ENCODE results near the gene POLR3K. TPM values are rescaled to one million over a fixed set of nuclear protein-coding genes. Genes with fewer than 3 reads are reported as not detected.
"Not testable (repeated sequence)": the region's sequence is repeated elsewhere in the genome, so short reads cannot be mapped to it uniquely, and the experiment has no call there.

The POLR3K gene
- total and polyA plus RNA-seq, 9 donors: 2.7 to 9.8 (median 8.0) TPM

DNA sequence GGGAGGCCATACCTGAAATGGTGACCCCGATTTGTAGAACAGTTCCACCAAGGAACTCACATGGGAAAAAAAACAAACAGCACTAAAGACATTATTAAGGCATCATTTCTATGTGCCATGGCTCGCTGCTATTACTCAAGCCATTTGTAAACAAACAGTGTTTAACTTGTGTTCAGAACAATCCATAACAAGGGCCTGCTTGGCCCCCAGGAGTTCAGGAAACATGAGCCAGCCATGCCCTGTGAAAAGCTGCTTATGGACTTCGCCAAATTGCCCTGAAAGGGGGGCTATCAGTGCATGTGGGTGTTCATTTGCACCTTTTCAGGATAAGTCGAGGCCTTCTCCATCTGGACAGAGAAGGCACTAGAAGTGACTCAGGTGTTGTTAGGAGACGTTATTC, 8.0 kb downstream of the POLR3K start:
- Histone ChIP-seq H3K4me1 (ENCODE audit: control insufficient read depth, insufficient read depth, low read length) (no peaks in the 10 kb centered on the region), H3K4me3 (ENCODE audit: low read length) (no peak overlapping the region), H3K27me3 (ENCODE audit: control insufficient read depth, insufficient read depth, low read length) (no peaks in the 10 kb centered on the region), H3K27ac (ENCODE audit: low read length) (no peak overlapping the region), H3K36me3 (ENCODE audit: control insufficient read depth, insufficient read depth, low read length) (peaks cover 21% of the 10 kb centered on the region), H3K9me3 (replicated peaks; ENCODE audit: control insufficient read depth, low read depth, low read length) (no peaks in the 10 kb centered on the region)
- DNase-seq: no peak
- WGBS (ENCODE audit: insufficient coverage): 89% methylated on average over 5 of the region's 5 CpGs

DNA sequence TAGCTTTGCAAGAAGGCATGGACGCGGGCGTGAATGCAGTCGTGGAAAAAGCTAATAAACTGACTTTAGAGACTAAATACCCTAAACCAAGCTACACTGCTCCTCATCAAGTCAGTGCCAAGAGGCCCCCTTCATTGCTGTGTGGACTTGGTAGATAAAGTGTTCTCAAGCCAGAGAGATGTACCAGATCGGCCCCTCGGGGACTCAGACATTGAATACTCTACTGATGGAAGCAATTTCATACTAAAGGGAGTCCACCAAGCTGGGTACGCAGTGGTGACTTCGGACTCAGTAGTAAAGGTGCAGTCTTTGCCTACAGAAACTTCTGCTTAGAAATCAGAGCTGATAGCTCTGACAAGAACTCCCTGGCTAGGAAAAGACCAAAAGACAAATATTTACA, 8.8 kb downstream of the POLR3K start:
- Histone ChIP-seq H3K27me3 (ENCODE audit: control insufficient read depth, insufficient read depth, low read length) (no peaks in the 10 kb centered on the region), H3K36me3 (ENCODE audit: control insufficient read depth, insufficient read depth, low read length) (peaks cover 21% of the 10 kb centered on the region), H3K4me1 (ENCODE audit: control insufficient read depth, insufficient read depth, low read length) (no peaks in the 10 kb centered on the region), H3K9me3 (replicated peaks; ENCODE audit: control insufficient read depth, low read depth, low read length) (no peaks in the 10 kb centered on the region), H3K4me3 (ENCODE audit: low read length) (no peak overlapping the region), H3K27ac (ENCODE audit: low read length) (no peak overlapping the region)
- DNase-seq: no peak
- 92% methylated on average over 2 of the region's 8 CpGs for WGBS (ENCODE audit: insufficient coverage)

DNA sequence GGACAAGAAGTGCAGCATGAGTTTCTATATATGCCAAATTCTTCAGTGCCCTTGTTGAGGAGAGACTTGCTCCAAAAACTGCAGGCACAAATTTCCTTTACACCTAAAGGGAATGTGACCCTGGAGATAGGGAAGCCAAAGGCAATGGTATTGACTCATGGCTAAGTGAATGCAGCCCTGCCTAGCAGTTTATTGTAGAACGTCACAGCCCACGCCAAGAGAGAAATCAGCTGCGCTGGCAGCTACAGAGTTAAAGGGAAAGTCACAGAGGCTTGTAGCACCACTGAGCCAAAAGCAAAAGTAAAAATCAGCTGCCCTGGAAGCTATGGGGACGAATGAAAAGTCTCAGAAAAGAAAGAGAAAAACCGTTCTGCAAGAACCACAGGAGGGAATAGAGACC, 10.1 kb downstream of the POLR3K start:
- Histone ChIP-seq H3K4me3 (ENCODE audit: low read length) (no peak overlapping the region), H3K27me3 (ENCODE audit: control insufficient read depth, insufficient read depth, low read length) (no peaks in the 10 kb centered on the region), H3K36me3 (ENCODE audit: control insufficient read depth, insufficient read depth, low read length) (peaks cover 20% of the 10 kb centered on the region), H3K27ac (ENCODE audit: low read length) (no peak overlapping the region), H3K9me3 (replicated peaks; ENCODE audit: control insufficient read depth, low read depth, low read length) (no peaks in the 10 kb centered on the region), H3K4me1 (ENCODE audit: control insufficient read depth, insufficient read depth, low read length) (no peaks in the 10 kb centered on the region)
- DNase-seq: no peak
- WGBS (ENCODE audit: insufficient coverage): 58% methylated on average over 3 of the region's 5 CpGs

DNA sequence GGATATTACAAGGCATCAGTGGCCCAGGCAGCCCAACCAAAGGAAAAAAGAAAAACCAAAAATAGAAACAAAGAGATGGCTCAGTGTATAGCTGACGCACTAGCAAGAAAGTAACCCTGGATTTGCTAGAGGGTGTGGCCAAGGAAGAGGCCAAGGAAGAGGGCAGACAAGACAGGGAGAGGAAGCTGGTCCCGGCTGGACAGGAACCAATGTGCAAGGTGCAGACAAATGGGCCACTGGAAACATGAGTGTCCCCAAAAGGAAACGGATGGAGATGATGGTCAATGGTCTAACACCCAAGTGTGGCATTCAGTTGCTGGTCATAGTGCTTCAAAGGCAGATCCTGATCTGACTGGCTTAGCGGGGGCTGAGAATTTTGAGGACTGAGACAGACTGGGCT, 10.7 kb downstream of the POLR3K start:
- no peak for DNase-seq
- 78% methylated on average over 3 of the region's 4 CpGs for WGBS (ENCODE audit: insufficient coverage)

GRCh38 chr16:42069-42457, 11.3 kb downstream of the POLR3K start:
- Histone ChIP-seq H3K9me3 (replicated peaks; ENCODE audit: control insufficient read depth, low read depth, low read length) (no peaks in the 10 kb centered on the region), H3K4me1 (ENCODE audit: control insufficient read depth, insufficient read depth, low read length) (no peaks in the 10 kb centered on the region), H3K36me3 (ENCODE audit: control insufficient read depth, insufficient read depth, low read length) (peaks cover 13% of the 10 kb centered on the region), H3K27ac (ENCODE audit: low read length) (no peak overlapping the region), H3K4me3 (ENCODE audit: low read length) (no peak overlapping the region), H3K27me3 (ENCODE audit: control insufficient read depth, insufficient read depth, low read length) (no peaks in the 10 kb centered on the region)
- 90% methylated on average over 11 of the region's 11 CpGs for WGBS (ENCODE audit: insufficient coverage)
- DNase-seq: no peak

More for the DNA sequence above, 10.7 kb downstream of the POLR3K start:
- Histone ChIP-seq H3K4me3 (ENCODE audit: low read length) (no peak overlapping the region), H3K36me3 (ENCODE audit: control insufficient read depth, insufficient read depth, low read length) (peaks cover 17% of the 10 kb centered on the region), H3K27me3 (ENCODE audit: control insufficient read depth, insufficient read depth, low read length) (no peaks in the 10 kb centered on the region), H3K9me3 (replicated peaks; ENCODE audit: control insufficient read depth, low read depth, low read length) (no peaks in the 10 kb centered on the region), H3K27ac (ENCODE audit: low read length) (no peak overlapping the region), H3K4me1 (ENCODE audit: control insufficient read depth, insufficient read depth, low read length) (no peaks in the 10 kb centered on the region)

GRCh38 chr16:41439-42068, 11.9 kb downstream of the POLR3K start:
- no peak for DNase-seq
- Histone ChIP-seq H3K4me3 (ENCODE audit: low read length) (no peak overlapping the region), H3K27me3 (ENCODE audit: control insufficient read depth, insufficient read depth, low read length) (no peaks in the 10 kb centered on the region), H3K4me1 (ENCODE audit: control insufficient read depth, insufficient read depth, low read length) (no peaks in the 10 kb centered on the region), H3K36me3 (ENCODE audit: control insufficient read depth, insufficient read depth, low read length) (peaks cover 11% of the 10 kb centered on the region), H3K9me3 (replicated peaks; ENCODE audit: control insufficient read depth, low read depth, low read length) (no peaks in the 10 kb centered on the region), H3K27ac (ENCODE audit: low read length) (no peak overlapping the region)
- 87% methylated on average over 15 of the region's 22 CpGs for WGBS (ENCODE audit: insufficient coverage)

- Histone ChIP-seq H3K27me3 (ENCODE audit: control insufficient read depth, insufficient read depth, low read length) (no peaks in the 10 kb centered on the region), H3K36me3 (ENCODE audit: control insufficient read depth, insufficient read depth, low read length) (no peaks in the 10 kb centered on the region), H3K9me3 (replicated peaks; ENCODE audit: control insufficient read depth, low read depth, low read length) (no peaks in the 10 kb centered on the region), H3K4me3 (ENCODE audit: low read length) (no peak overlapping the region), H3K4me1 (ENCODE audit: control insufficient read depth, insufficient read depth, low read length) (no peaks in the 10 kb centered on the region), H3K27ac (ENCODE audit: low read length) (no peak overlapping the region)
- no peak for DNase-seq
- WGBS (ENCODE audit: insufficient coverage): 68% methylated on average over 3 of the region's 13 CpGs
Observed at GRCh38 chr16:38941-39892, 14.2 kb downstream of the POLR3K start.

DNA sequence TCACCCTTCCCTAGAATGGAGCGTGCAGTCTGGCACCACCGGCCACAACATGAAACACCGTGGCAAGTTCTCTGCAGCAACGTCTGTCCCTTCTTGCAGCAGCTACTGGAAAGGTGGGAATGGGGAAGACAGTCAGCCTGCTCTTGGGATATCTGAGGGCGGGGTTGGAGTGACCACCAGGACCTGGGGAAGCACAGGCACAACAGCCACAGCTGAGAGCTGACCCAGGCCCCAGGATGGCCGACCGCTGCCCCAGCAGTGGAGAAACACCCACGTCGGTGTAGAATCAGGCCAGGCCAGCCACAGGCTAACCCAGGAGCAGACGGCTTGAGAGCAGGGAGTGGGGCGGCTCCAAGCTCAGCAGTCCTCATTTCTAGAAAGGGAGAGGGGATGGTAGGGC, 15.2 kb downstream of the POLR3K start:
- not testable (repeated sequence) for H3K4me1 ChIP-seq (ENCODE audit: control insufficient read depth, insufficient read depth, low read length); H3K4me3 ChIP-seq (ENCODE audit: low read length); H3K9me3 ChIP-seq (replicated peaks; ENCODE audit: control insufficient read depth, low read depth, low read length); DNase-seq; H3K27ac ChIP-seq (ENCODE audit: low read length); H3K36me3 ChIP-seq (ENCODE audit: control insufficient read depth, insufficient read depth, low read length); H3K27me3 ChIP-seq (ENCODE audit: control insufficient read depth, insufficient read depth, low read length)
- 89% methylated on average over 11 of the region's 11 CpGs for WGBS (ENCODE audit: insufficient coverage)

DNA sequence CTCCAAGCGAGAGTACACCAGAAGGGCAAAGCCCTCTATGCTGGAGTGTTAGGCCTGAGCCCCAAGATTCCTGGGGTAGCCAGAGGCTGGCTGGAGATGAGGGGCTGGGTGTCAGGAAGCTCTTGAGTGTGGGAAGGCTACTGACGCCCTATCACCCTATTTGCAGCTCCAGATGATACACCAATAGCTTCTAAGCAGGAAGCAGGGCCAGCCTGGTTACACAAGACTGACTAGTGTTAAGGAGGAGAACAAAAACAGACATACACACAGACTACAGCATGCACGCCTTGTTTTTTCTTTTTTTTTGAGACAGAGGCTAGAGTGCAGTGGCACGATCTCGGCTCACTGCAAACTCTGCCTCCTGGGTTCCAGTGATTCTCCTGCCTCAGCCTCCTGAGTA, 15.9 kb downstream of the POLR3K start:
- Histone ChIP-seq H3K27me3 (ENCODE audit: control insufficient read depth, insufficient read depth, low read length) (no peaks in the 10 kb centered on the region), H3K36me3 (ENCODE audit: control insufficient read depth, insufficient read depth, low read length) (no peaks in the 10 kb centered on the region), H3K4me3 (ENCODE audit: low read length) (no peak overlapping the region), H3K27ac (ENCODE audit: low read length) (no peak overlapping the region), H3K9me3 (replicated peaks; ENCODE audit: control insufficient read depth, low read depth, low read length) (no peaks in the 10 kb centered on the region), H3K4me1 (ENCODE audit: control insufficient read depth, insufficient read depth, low read length) (no peaks in the 10 kb centered on the region)
- DNase-seq: no peak
- WGBS (ENCODE audit: insufficient coverage): 80% methylated on average over 2 of the region's 5 CpGs

GRCh38 chr16:36336-36984, 16.9 kb downstream of the POLR3K start:
- Histone ChIP-seq H3K27ac (ENCODE audit: low read length) (no peak overlapping the region), H3K27me3 (ENCODE audit: control insufficient read depth, insufficient read depth, low read length) (no peaks in the 10 kb centered on the region), H3K4me3 (ENCODE audit: low read length) (no peak overlapping the region), H3K9me3 (replicated peaks; ENCODE audit: control insufficient read depth, low read depth, low read length) (no peaks in the 10 kb centered on the region), H3K4me1 (ENCODE audit: control insufficient read depth, insufficient read depth, low read length) (no peaks in the 10 kb centered on the region), H3K36me3 (ENCODE audit: control insufficient read depth, insufficient read depth, low read length) (no peaks in the 10 kb centered on the region)
- DNase-seq: no peak
- 85% methylated on average over 14 of the region's 15 CpGs for WGBS (ENCODE audit: insufficient coverage)
